ENCODE results near the gene HACD3.
"Not testable (repeated sequence)": the region's sequence is repeated elsewhere in the genome, so short reads cannot be mapped to it uniquely, and the experiment has no call there.

Gene HACD3

GRCh38 chr15:65550681-65551098 lies 20.4 kb downstream of the HACD3 start:
- DNase-seq = no peak

- DNase-seq = no peak
Observed at GRCh38 chr15:65551183-65551582, 20.9 kb downstream of the HACD3 start.

- DNase-seq = not testable (repeated sequence)
Observed at GRCh38 chr15:65552851-65553250, 22.6 kb downstream of the HACD3 start.

GRCh38 chr15:65553691-65554090 lies 23.4 kb downstream of the HACD3 start:
- DNase-seq = no peak

GRCh38 chr15:65556622-65557021 lies 26.4 kb downstream of the HACD3 start:
- no peak for DNase-seq

- DNase-seq = no peak
Observed at GRCh38 chr15:65558336-65558735, 28.1 kb downstream of the HACD3 start.

- DNase-seq = no peak
Observed at GRCh38 chr15:65558997-65559760, 28.9 kb downstream of the HACD3 start.

- DNase-seq = no peak
Observed at GRCh38 chr15:65559941-65560340, 29.7 kb downstream of the HACD3 start.

GRCh38 chr15:65561934-65562333 lies 31.7 kb downstream of the HACD3 start:
- DNase-seq = no peak

GRCh38 chr15:65569728-65570127 lies 39.5 kb downstream of the HACD3 start:
- no peak for DNase-seq

- DNase-seq = no peak
Observed at GRCh38 chr15:65571971-65572370, 41.7 kb downstream of the HACD3 start.

- DNase-seq = no peak
Observed at GRCh38 chr15:65576664-65577063, 46.4 kb downstream of the HACD3 start.

- no peak for DNase-seq
Observed at GRCh38 chr15:65577129-65577996, 47.1 kb downstream of the HACD3 start.

- no peak for DNase-seq
Observed at GRCh38 chr15:65578904-65579728, 48.9 kb downstream of the HACD3 start.

GRCh38 chr15:65579762-65580161 lies 49.5 kb downstream of the HACD3 start:
- no peak for DNase-seq

- no peak for DNase-seq
Observed at GRCh38 chr15:65580287-65580686, 50.0 kb downstream of the HACD3 start.

GRCh38 chr15:65583701-65584100 lies 53.4 kb downstream of the HACD3 start:
- DNase-seq = no peak

GRCh38 chr15:65584241-65584640 lies 54.0 kb downstream of the HACD3 start:
- DNase-seq = no peak

- no peak for DNase-seq
Observed at GRCh38 chr15:65587094-65587493, 56.8 kb downstream of the HACD3 start.

- no peak for DNase-seq
Observed at GRCh38 chr15:65595960-65596359, 65.7 kb downstream of the HACD3 start.

GRCh38 chr15:65598468-65598867 lies 68.2 kb downstream of the HACD3 start:
- no peak for DNase-seq

GRCh38 chr15:65599677-65600076 lies 69.4 kb downstream of the HACD3 start:
- no peak for DNase-seq

- no peak for DNase-seq
Observed at GRCh38 chr15:65603134-65603533, 72.9 kb downstream of the HACD3 start.

Measured in activated CD8-positive, alpha-beta memory T cell treated with anti-CD3 and anti-CD28 coated beads, Interleukin-2, amount 50 U/mL, for 48 hours (primary cell).